Mesothelial cell of epicardium (in vitro differentiated cells): ENCODE data around the gene P3H2. TPM values are rescaled to one million over a fixed set of nuclear protein-coding genes. Genes with fewer than 3 reads are reported as not detected.

ENCODE experiments used
- DNase-seq, 2 experiments: peaks; one replicate each; pipeline ENCODE4 v3.0.0; 2021; ENCODE audit warnings: low spot score in 2 of 2; ENCODE audit not compliant: unreplicated experiment in 2 of 2
- H3K27ac Mint-ChIP-seq: 2 replicates; pipeline ENCODE4 v1.8.0; 2021; ENCODE audit warnings: mixed read lengths
- H3K27me3 Mint-ChIP-seq: 2 replicates; pipeline ENCODE4 v1.8.0; 2021; ENCODE audit warnings: low read depth, mixed read lengths
- H3K36me3 Mint-ChIP-seq: 2 replicates; pipeline ENCODE4 v1.8.0; 2021; ENCODE audit warnings: mixed read lengths
- H3K4me1 Mint-ChIP-seq: 2 replicates; pipeline ENCODE4 v1.8.0; 2021; ENCODE audit warnings: mixed read lengths
- H3K4me3 Mint-ChIP-seq: 2 replicates; pipeline ENCODE4 v1.8.0; 2021; ENCODE audit warnings: mild to moderate bottlenecking, moderate library complexity, mixed read lengths
- H3K9me3 Mint-ChIP-seq: 2 replicates; pipeline ENCODE4 v1.8.0; 2021; ENCODE audit warnings: mixed read lengths
- CTCF ChIP-seq: fragments of 200-600 bp; sonication (generic); IDR thresholded peaks from one replicate; pipeline ENCODE4 v1.5.0; 2021; ENCODE audit warnings: antibody characterized with exemption; ENCODE audit not compliant: unreplicated experiment
- total RNA-seq: library from RNA; stranded (reverse); gene quantifications from 3 replicates; pipeline ENCODE4 v1.2.1, GENCODE V29; 2021

Gene P3H2
- total RNA-seq, 1 donor from 2014 or later, result 14.8 TPM

- TF ChIP-seq CTCF, result no peak
These were observed 184.3 kb downstream of the P3H2 start for GRCh38 chr3:189936201-189936945.

DNA sequence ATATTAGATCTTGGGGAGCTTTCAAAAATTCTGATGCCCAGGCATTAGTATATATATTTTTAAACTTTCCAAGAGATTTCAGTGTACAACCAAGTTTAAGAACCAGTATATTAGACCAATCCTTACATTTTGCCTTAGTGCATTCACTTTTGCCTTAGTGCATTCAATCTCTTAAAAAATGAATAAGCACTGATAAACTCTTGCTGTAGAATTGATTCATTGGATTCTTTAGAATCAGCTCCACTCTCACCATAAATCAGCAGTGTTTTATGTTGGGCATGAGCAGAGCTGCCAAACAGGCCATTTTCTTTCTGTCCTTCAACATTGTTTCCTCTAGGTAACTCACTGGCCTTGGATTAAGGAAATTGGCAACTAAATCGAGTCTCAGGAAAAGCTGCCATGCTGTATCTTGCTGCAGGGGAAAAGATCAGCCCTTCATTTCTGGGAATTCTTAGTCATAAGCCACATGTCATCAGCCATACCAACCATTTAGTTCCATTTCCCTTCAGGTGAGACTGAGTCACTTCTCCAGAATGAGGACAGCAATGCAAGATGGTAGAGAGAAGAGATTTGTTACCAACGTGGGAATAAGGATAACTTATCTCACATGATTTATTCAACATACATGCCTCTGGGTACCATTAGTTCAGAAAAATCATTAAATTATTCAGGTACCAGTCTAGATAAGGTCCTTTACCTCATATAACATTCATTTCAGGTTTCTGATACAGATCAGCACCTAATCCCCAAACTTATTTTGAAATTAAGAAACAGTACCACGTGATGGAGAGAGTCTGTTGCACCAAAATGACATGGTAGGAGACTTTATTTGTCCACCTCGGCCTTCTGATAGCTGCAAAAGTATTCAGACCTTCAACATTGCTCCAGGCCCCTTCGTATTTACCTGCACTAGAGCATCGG lies 192.5 kb downstream of the P3H2 start:
- H3K4me1 Mint-ChIP-seq, result no peaks in the 10 kb centered on the region
- no peaks in the 10 kb centered on the region for H3K27me3 Mint-ChIP-seq
- no peak overlapping the region for H3K4me3 Mint-ChIP-seq
- no peak for DNase-seq
- TF ChIP-seq CTCF, result no peak
- H3K9me3 Mint-ChIP-seq, result peaks cover 9% of the 10 kb centered on the region
- H3K36me3 Mint-ChIP-seq, result no peaks in the 10 kb centered on the region
- H3K27ac Mint-ChIP-seq, result no peak overlapping the region

More at GRCh38 chr3:189936201-189936945, 184.3 kb downstream of the P3H2 start:
- Mint-ChIP-seq H3K9me3 (peaks cover 13% of the 10 kb centered on the region), H3K4me3 (no peak overlapping the region), H3K27ac (peak overlapping the region; percentile 64), H3K4me1 (peaks cover 8% of the 10 kb centered on the region), H3K27me3 (no peaks in the 10 kb centered on the region), H3K36me3 (no peaks in the 10 kb centered on the region)
- no peak for DNase-seq

GRCh38 chr3:189921770-189922169 lies 198.9 kb downstream of the P3H2 start:
- Mint-ChIP-seq H3K4me1 (no peaks in the 10 kb centered on the region), H3K27me3 (no peaks in the 10 kb centered on the region), H3K4me3 (no peak overlapping the region)

DNA sequence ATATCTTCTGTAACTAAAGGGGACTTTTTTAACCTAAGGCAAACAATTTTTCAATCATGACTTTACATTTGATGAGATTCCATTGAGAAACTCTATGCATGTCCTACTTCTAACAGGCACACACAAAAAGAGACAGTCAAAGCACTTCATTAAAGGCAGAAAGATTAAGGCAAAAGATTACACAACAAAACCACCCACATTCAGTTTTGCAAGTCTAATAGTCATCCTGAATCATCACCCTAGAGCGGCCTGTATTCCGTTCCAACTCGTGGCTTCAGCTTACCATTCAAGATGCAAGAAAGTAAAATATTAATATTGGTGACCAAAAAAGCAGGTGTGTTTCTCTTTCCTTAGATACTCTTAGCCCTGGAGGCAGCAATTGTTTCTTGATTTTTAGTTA lies 205.9 kb downstream of the P3H2 start:
- no peaks in the 10 kb centered on the region for H3K27me3 Mint-ChIP-seq
- H3K27ac Mint-ChIP-seq, result no peak overlapping the region
- H3K4me3 Mint-ChIP-seq, result no peak overlapping the region
- H3K36me3 Mint-ChIP-seq, result no peaks in the 10 kb centered on the region
- H3K4me1 Mint-ChIP-seq, result no peaks in the 10 kb centered on the region
- TF ChIP-seq CTCF, result no peak
- H3K9me3 Mint-ChIP-seq, result no peaks in the 10 kb centered on the region
- no peak for DNase-seq

More at GRCh38 chr3:189921770-189922169, 198.9 kb downstream of the P3H2 start:
- Mint-ChIP-seq H3K27ac (no peak overlapping the region), H3K36me3 (no peaks in the 10 kb centered on the region), H3K9me3 (peaks cover 18% of the 10 kb centered on the region)
- no peak for TF ChIP-seq CTCF
- no peak for DNase-seq

DNA sequence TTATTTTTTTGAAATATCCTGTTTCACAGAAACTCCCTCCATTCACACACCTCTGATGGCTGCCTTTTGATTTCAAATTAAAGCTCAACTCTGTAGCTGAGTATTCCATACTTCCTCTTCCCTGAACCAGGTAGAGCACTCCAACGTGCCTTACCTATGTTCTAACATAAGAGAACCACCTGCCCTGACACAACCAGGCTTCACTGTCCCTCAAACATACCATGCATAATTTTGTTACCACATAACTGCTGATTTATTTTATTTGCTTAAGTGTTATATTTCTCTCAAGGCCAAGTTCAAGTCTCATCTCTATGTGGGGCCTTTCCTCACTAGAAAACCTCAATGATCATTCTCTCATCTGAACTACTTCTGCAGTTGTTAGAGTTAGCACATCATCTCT lies 209.7 kb downstream of the P3H2 start:
- Mint-ChIP-seq H3K4me1 (no peaks in the 10 kb centered on the region), H3K27ac (no peak overlapping the region), H3K9me3 (no peaks in the 10 kb centered on the region), H3K36me3 (no peaks in the 10 kb centered on the region), H3K27me3 (no peaks in the 10 kb centered on the region), H3K4me3 (no peak overlapping the region)
- TF ChIP-seq CTCF, result no peak
- DNase-seq, result no peak
